Gastroesophageal sphincter (tissue), 3 donors: ENCODE data around the gene THRA.

ENCODE experiments used
- CTCF ChIP-seq, 4 experiments: fragments of 200-600 bp in 2 of 4; fragments of 450-650 bp in 2 of 4; sonication (generic) in 1 of 4; IDR thresholded peaks; one replicate each; pipeline ENCODE4 v1.5.1; 2017 to 2019; ENCODE audit warnings: antibody characterized with exemption in 4 of 4, mild to moderate bottlenecking in 2 of 4, moderate library complexity in 2 of 4
- EP300 ChIP-seq: sonication (generic); formaldehyde crosslinking; IDR thresholded peaks from one replicate; pipeline ENCODE4 v1.6.1; 2017; ENCODE audit warnings: antibody characterized with exemption, mild to moderate bottlenecking
- POLR2AphosphoS5 ChIP-seq: sonication (generic); formaldehyde crosslinking; IDR thresholded peaks from one replicate; pipeline ENCODE4 v1.6.1; 2017; ENCODE audit warnings: antibody characterized with exemption

DNA sequence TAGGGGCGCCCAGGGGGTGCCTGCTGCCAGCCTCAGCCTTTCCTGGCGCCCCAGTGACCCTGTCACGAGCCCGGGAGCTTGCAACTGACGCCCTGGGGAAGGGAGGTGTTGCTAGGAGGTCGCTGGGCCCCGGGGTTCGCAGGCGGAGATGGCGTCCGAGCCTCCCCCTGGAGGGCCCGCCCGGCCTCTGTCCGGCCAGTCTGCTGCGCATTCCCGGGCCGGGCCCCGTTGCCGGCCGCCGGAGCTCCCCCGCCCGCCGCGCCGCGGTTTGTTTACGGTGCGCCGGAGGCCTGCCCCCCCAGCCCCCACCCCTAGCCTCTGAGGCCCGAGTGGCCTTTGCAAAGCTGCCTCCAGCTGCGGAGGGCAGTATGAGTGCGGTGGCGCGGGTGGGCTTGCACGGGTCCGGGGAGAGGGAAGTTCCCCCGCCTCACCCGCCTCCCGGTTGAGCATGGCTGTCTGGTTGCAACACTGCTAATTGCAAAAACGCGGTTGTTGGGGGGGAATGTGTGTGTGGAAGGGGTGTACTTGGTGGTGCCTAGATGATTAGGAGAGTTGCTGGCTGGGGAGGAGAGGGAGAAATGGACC is 514 bp downstream of the THRA start:
- TF ChIP-seq CTCF (IDR thresholded peaks at IDR 0.05) = peak in 1 of 4 experiments; percentile 12
- TF ChIP-seq POLR2AphosphoS5 = no peak
- TF ChIP-seq EP300 = no peak
